Left ventricle myocardium superior (tissue), 1 donor: ENCODE measurements around the gene CCL22. TPM values are rescaled to one million over a fixed set of nuclear protein-coding genes. Genes with fewer than 3 reads are reported as not detected.

Experiments used
- ATAC-seq: fragments of 200-7000 bp; cut with Tn5 transposase; one replicate; pipeline ENCODE4 v1.9.1; 2020; ENCODE audit warnings: mild to moderate bottlenecking, moderate library complexity
- DNase-seq: peaks from one replicate; pipeline ENCODE4 v3.0.0-alpha.2; 2020
- intact Hi-C: fragments of 100-400 bp; cut with micrococcal nuclease; formaldehyde crosslinking; loops from one replicate; pipeline ENCODE4 v1.11.0; 2022
- total RNA-seq: library from RNA; stranded (reverse); fragmentation: NEBNext Ultra II Directional; extraction: Animal tissue kit (Norgen Biotek cat#: 25700); gene quantifications from one replicate; pipeline ENCODE4 v1.2.1, GENCODE V29; 2021
- donor health status: DM: no; HTN: yes; CAD: no; lungs with severe emphysema.

Gene CCL22
- total RNA-seq, 1 donor from 2014 or later = not detected

DNA sequence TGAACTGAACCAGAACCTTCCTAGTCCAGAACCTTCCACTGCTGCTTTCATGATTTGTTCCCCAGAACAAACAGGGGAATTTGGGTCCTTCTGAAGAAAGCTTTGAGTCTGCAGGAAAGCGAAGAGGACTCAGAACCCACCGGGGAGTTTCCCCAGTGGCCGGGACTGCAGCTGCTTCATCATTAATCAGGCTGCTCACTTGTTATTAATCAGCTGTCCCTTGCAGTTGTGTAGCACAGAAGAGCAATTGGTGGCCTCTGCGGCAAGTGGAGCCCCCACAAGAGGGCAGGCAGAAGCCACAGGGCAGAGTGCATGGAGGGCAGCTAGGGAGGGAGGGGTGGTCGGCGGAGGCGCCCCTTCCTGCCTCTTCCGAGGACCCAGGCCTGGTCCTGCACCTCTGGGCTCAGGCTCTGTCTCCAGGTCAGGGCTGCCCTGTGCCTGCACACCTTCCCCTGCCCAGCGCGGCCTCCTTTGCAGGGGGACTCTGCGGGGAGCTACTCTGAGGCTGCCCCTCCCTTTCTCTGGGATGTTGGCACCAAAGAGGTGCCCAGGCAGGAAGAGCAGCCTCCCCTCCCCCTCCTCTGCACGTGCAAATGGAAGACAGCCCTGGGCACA, 52.9 kb downstream of the CCL22 start:
- intact Hi-C loops = no loop called here
- ATAC-seq (no peak), DNase-seq (no peak)

DNA sequence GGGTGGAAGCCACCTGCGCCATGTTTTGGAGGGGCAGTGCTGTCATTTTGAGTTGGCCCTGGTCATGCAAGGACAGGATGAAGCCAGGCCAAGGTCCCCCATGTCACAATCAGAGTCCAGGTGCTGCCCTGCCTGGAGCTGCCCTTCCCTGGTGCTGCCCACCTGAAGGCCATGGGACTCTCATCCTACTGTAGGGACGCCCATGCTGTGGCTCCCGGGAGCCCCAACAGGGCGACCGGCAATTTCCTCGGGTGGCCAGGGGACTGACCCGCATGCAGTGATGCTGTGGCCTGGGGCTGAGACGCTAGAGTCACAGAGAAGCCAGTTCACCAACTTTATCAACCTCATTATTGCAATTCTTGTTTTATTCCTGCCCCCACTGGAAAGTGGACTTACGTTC, 54.0 kb downstream of the CCL22 start:
- no peak for DNase-seq
- intact Hi-C loops = no loop called here

DNA sequence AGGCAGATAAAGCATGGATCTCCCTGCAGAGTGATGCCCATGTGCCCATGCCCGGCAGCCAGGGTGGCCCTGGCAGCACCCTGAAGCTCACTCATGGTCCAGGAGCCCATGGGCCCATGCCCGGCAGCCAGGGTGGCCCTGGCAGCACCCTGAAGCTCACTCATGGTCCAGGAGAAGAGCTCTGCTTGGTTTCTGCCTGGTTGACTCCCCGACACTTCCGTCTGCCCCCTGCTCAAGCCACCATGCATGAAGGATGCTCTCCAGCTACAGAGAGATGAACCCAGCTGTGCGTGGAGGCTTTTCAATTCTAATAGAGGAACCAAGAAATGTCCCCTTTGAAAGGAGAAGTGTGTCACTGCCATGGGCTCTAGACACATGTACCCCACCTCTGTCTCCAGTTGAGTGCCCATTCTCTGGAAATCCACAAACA, 54.7 kb downstream of the CCL22 start:
- intact Hi-C loops = no loop called here
- ATAC-seq = no peak
- no peak for DNase-seq

More for the DNA sequence above, 54.0 kb downstream of the CCL22 start:
- ATAC-seq = no peak

DNA sequence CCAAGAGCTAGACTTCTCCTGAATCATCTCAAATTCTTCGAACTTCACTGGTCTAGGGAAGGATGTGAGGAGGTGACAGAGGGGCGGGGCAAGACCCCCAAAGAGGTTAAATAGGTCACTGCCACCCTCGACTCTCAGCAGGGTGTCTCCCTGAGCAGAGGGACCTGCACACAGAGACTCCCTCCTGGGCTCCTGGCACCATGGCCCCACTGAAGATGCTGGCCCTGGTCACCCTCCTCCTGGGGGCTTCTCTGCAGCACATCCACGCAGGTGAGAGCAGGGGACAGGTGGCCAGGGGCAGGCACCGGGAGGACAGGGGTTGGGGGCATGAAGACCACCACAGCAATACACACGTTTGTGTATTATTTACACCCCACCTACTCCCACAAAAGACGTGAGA, 55.1 kb downstream of the CCL22 start:
- no peak for DNase-seq
- intact Hi-C loops = no loop called here

More for the DNA sequence above, 55.1 kb downstream of the CCL22 start:
- ATAC-seq = no peak

Other genes with a start within 250 kb of the CCL22 start
- gene PSME3IP1, start 172.7 kb upstream of the CCL22 start, total RNA-seq = 59.0 TPM
- gene RSPRY1, start 172.5 kb upstream of the CCL22 start, total RNA-seq = 20.3 TPM
- gene ARL2BP, start 113.5 kb upstream of the CCL22 start, total RNA-seq = 60.3 TPM
- 3.1 TPM for gene PLLP, start 74.1 kb upstream of the CCL22 start, total RNA-seq
- gene CX3CL1, start 13.7 kb downstream of the CCL22 start, total RNA-seq = 11.7 TPM
- gene CCL17, start 46.0 kb downstream of the CCL22 start, total RNA-seq = not detected
- 52.2 TPM for gene CIAPIN1, start 88.6 kb downstream of the CCL22 start, total RNA-seq
- gene COQ9, start 88.7 kb downstream of the CCL22 start, total RNA-seq = 205 TPM
- 37.3 TPM for gene POLR2C, start 103.9 kb downstream of the CCL22 start, total RNA-seq
- 9.1 TPM for gene DOK4, start 127.7 kb downstream of the CCL22 start, total RNA-seq
- gene CCDC102A, start 177.8 kb downstream of the CCL22 start, total RNA-seq = 13.2 TPM
- gene ADGRG5, start 183.9 kb downstream of the CCL22 start, total RNA-seq = not detected